Panc1 (cell line): ENCODE data around the gene LETMD1.

ENCODE experiments used
- CTCF ChIP-seq: fragments of 450-650 bp; IDR thresholded peaks from 2 replicates; pipeline ENCODE4 v1.5.1; 2017; ENCODE audit warnings: mild to moderate bottlenecking
- REST ChIP-seq, 2 experiments: IDR thresholded peaks; 2 replicates each; pipeline ENCODE4 v1.6.1; 2011 to 2012; ENCODE audit warnings: low read depth in 2 of 2, control low read depth in 1 of 2, low read length in 1 of 2, mild to moderate bottlenecking in 1 of 2, moderate library complexity in 1 of 2; ENCODE audit not compliant: insufficient read depth in 1 of 2

- TF ChIP-seq REST (IDR thresholded peaks at IDR 0.05; ENCODE audit: insufficient read depth in 1 of 2, low read depth in 2 of 2, low read length in 1 of 2) = no peak
- no peak for TF ChIP-seq CTCF
Observed at GRCh38 chr12:51067229-51067628, 19.1 kb downstream of the LETMD1 start.
